Neural crest cell (in vitro differentiated cells): ENCODE data around the gene MGAT5B. TPM values are rescaled to one million over a fixed set of nuclear protein-coding genes. Genes with fewer than 3 reads are reported as not detected.
"Not testable (repeated sequence)": the region's sequence is repeated elsewhere in the genome, so short reads cannot be mapped to it uniquely, and the experiment has no call there.

Experiments used
- DNase-seq: peaks from one replicate; pipeline ENCODE4 v3.0.0; 2021; ENCODE audit warnings: low read depth, mixed read lengths, low spot score
- H3K27ac Mint-ChIP-seq: one replicate; pipeline ENCODE4 v1.8.0; 2021; ENCODE audit warnings: mild to moderate bottlenecking, mixed read lengths; ENCODE audit not compliant: unreplicated experiment
- H3K27me3 Mint-ChIP-seq: 2 replicates; pipeline ENCODE4 v1.8.0; 2021; ENCODE audit warnings: low read depth, mild to moderate bottlenecking, mixed read lengths
- H3K36me3 Mint-ChIP-seq: 2 replicates; pipeline ENCODE4 v1.8.0; 2021; ENCODE audit warnings: low read depth, mild to moderate bottlenecking, mixed read lengths
- H3K4me1 Mint-ChIP-seq: 2 replicates; pipeline ENCODE4 v1.8.0; 2021; ENCODE audit warnings: mixed read lengths
- H3K4me3 Mint-ChIP-seq: one replicate; pipeline ENCODE4 v1.8.0; 2021; ENCODE audit warnings: mild to moderate bottlenecking, mixed read lengths
- H3K9me3 Mint-ChIP-seq: 2 replicates; pipeline ENCODE4 v1.8.0; 2021; ENCODE audit warnings: mixed read lengths
- total RNA-seq: library from RNA; stranded (reverse); gene quantifications from 2 replicates; pipeline ENCODE4 v1.2.1, GENCODE V29; 2021
- TF ChIP-seq, protein P1 (sequence below): fragments of 200-600 bp; sonication (generic); conservative IDR thresholded peaks from 2 replicates; pipeline ENCODE4 v1.5.0; 2021; ENCODE audit warnings: antibody characterized with exemption, mild to moderate bottlenecking

MGAT5B gene
- total RNA-seq, 1 donor from 2014 or later: 14.6 TPM

DNA sequence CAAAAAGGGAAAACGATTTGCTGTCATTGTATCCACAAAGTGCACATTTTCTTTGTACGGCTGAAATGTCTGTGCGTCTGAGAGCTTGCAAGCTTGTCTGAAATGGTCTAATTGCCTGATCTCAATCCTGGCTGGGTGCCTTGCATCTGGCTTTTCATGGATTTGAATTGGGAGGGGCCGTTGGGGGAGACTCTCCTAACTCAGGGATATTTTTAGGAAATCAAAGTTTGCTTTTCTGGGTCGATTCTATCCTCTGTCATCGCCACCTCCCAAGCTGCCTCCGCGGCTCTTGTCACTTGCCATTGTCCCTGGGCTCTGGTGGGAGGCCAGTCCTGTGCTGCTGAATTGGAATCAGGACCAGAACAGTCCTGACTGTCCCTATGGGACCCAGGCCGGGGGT, 33.3 kb upstream of the MGAT5B start:
- Mint-ChIP-seq H3K9me3 (no peaks in the 10 kb centered on the region), H3K27ac (no peak overlapping the region), H3K27me3 (peaks cover 18% of the 10 kb centered on the region), H3K4me1 (peaks cover 9% of the 10 kb centered on the region), H3K4me3 (no peak overlapping the region), H3K36me3 (no peaks in the 10 kb centered on the region)
- no peak for DNase-seq
- TF ChIP-seq, protein P1, sequence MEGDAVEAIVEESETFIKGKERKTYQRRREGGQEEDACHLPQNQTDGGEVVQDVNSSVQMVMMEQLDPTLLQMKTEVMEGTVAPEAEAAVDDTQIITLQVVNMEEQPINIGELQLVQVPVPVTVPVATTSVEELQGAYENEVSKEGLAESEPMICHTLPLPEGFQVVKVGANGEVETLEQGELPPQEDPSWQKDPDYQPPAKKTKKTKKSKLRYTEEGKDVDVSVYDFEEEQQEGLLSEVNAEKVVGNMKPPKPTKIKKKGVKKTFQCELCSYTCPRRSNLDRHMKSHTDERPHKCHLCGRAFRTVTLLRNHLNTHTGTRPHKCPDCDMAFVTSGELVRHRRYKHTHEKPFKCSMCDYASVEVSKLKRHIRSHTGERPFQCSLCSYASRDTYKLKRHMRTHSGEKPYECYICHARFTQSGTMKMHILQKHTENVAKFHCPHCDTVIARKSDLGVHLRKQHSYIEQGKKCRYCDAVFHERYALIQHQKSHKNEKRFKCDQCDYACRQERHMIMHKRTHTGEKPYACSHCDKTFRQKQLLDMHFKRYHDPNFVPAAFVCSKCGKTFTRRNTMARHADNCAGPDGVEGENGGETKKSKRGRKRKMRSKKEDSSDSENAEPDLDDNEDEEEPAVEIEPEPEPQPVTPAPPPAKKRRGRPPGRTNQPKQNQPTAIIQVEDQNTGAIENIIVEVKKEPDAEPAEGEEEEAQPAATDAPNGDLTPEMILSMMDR: no peak

GRCh38 chr17:76840443-76840767, 27.8 kb upstream of the MGAT5B start:
- no peaks in the 10 kb centered on the region for H3K9me3 Mint-ChIP-seq
- H3K27ac Mint-ChIP-seq: no peak overlapping the region
- TF ChIP-seq, protein P1: no peak
- peaks cover 30% of the 10 kb centered on the region for H3K4me1 Mint-ChIP-seq
- H3K4me3 Mint-ChIP-seq: no peak overlapping the region
- no peak for DNase-seq
- no peaks in the 10 kb centered on the region for H3K36me3 Mint-ChIP-seq
- peaks cover 51% of the 10 kb centered on the region for H3K27me3 Mint-ChIP-seq

GRCh38 chr17:76840884-76841775, 27.1 kb upstream of the MGAT5B start:
- H3K27ac Mint-ChIP-seq: no peak overlapping the region
- H3K36me3 Mint-ChIP-seq: no peaks in the 10 kb centered on the region
- no peak overlapping the region for H3K4me3 Mint-ChIP-seq
- H3K9me3 Mint-ChIP-seq: no peaks in the 10 kb centered on the region
- H3K27me3 Mint-ChIP-seq: peaks cover 51% of the 10 kb centered on the region
- TF ChIP-seq, protein P1: no peak
- DNase-seq: no peak
- H3K4me1 Mint-ChIP-seq: peaks cover 30% of the 10 kb centered on the region

DNA sequence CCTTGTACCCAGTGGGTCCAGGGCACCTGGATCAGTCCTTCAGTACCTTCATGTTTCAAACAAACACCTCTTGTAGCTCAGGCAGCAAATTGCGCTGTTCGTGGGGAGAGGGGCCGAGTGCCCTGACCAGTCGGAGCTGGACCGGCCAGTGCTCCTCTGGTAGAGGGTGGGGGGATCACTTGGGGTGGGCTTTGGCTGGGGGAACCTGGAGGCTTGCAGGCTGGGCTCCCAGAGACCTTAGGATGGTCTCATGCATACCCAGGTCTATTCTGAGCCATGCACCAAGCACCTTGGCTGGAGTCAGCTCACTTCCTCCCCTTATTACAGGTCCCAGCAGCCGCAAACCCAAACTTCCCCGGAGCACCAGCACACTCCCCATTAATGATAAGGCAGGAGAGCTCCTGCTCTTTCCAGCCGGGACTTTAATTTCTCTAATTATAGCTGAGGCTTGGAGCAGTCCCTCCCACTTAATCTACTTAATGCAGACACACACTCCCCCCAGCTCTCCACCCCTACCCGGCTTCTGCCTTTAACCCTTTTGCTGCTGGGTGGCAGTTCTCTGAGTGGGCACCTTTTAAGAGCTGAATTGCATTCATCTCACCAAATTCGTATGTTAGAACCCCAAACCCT, 26.3 kb upstream of the MGAT5B start:
- H3K9me3 Mint-ChIP-seq: no peaks in the 10 kb centered on the region
- H3K4me3 Mint-ChIP-seq: no peak overlapping the region
- H3K4me1 Mint-ChIP-seq: peaks cover 30% of the 10 kb centered on the region
- peaks cover 51% of the 10 kb centered on the region for H3K27me3 Mint-ChIP-seq
- TF ChIP-seq, protein P1: no peak
- no peak overlapping the region for H3K27ac Mint-ChIP-seq
- DNase-seq: no peak
- no peaks in the 10 kb centered on the region for H3K36me3 Mint-ChIP-seq

DNA sequence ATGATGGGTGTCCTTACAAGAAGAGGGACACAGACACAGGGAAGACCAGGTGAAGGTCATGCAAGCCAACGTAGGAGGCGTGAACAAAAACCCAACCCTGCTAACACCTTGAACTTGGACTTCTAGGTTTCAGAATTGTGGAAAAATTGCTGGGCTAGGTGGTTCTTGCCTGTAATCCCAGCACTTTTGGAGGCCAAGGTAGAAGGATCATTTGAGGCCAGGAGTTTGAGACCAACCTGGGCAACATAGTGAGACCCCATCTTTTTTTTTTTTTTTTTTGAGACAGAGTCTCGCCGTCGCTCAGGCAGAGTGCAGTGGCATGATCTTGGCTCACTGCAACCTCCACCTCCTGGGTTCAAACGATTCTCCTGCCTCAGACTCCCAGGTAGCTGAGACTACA, 25.1 kb upstream of the MGAT5B start:
- DNase-seq, H3K4me3 Mint-ChIP-seq, H3K36me3 Mint-ChIP-seq, H3K27ac Mint-ChIP-seq, H3K9me3 Mint-ChIP-seq: not testable (repeated sequence)
- Mint-ChIP-seq H3K27me3 (peaks cover 51% of the 10 kb centered on the region), H3K4me1 (peaks cover 30% of the 10 kb centered on the region)
